ENCODE results near the gene HGF.

HGF gene

GRCh38 chr7:81676813-81677212, 93.0 kb downstream of the HGF start:
- no peak for DNase-seq

DNA sequence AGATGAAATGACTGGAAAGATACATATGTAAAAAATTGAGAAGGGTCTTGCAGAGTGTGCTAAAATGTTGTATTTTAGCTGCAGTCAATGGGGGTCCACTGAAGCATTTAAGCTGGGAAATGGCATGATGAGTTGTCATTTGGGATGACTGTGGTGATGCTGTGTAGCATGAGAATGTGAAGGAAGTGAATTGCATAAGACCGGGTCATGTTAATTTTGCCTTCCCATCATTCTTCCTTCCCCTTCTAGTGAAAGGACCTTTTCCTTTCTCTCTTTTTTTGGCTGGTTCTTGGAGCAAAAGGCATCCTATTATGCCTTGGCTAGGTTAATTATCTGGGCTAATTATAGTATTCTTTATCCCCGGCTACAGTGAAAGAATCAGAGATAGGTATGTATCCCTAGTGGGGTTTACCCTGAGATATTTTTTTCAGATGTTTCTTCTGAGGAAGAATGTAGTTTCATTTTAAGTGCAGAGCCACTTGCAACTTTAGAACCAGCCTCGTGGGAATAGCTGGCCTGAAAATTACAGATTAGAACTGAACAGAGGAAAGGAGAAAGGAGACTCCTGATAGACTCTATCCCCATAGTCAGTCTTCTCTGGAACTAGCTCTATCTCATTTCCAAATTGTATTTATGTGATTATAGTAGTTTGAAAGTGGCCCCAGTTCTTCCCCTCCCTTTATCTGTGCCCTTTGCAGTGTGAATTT, 93.6 kb downstream of the HGF start:
- no peak for DNase-seq

DNA sequence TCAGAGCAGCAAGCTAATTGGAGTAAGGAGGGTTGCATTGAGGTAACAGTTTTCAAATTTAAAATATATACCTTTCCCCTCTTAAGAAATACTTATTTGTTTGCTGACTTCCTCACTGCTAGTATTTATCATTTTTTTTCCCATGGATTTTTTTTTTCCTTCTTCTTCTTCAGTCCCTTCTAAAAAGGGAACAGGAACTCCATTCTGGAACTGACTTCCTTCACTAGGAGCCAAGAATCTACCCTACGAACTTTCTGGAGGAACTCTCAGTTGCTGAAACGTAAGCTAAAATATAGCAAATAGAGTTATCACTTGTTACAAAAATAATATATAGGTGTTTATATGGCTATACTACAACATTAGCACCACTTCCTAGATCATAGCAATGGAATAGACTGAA, 95.4 kb downstream of the HGF start:
- DNase-seq = no peak

DNA sequence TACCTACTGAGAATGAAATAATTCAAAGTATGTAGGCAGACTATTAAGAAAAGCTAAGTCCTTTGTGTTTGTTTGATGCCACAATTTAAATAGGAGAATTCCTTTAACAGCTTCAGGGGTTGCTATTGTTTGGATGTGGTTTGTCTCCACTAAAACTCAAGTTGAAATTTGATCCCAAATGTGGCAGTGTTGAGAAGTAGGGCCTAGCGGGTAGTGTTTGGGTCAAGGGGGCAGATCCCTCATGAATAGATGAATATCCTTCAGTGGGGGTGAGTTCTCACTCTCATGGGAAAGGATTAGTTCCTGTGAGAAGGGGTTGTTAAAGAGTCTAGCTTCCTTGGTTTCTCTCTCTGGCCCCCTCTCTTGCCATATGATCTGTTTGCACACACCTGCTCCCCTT, 97.0 kb downstream of the HGF start:
- no peak for DNase-seq

DNA sequence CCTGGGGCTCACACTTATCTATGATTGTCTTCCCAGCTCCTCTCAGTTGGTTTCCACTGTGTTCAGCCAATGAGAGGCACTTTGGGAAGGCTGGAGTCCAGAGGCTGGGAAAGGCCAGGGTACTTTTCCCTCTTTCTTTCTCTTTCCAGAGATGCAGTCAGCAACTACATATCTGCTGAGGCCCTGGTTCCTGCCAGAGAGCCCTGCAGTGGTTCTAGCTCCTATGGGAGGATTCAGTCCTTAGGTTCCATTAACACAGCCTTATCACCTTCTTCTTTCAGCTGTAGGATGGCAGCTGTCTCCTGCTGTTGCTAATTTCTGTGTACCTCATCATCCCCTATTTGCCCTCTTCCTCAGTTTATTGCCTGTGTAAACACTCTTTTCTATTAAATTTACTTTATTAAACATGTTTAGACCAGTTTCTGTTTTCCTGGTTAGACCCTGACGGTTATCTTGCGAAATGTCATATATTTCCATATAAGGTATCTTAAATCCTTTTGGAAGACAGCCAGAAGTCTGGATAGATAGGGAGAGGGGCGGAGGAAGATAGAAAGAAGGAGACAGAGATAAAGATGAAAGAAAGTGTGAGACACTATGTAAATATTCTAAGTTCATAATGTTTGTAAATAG, 100.3 kb downstream of the HGF start:
- no peak for DNase-seq

DNA sequence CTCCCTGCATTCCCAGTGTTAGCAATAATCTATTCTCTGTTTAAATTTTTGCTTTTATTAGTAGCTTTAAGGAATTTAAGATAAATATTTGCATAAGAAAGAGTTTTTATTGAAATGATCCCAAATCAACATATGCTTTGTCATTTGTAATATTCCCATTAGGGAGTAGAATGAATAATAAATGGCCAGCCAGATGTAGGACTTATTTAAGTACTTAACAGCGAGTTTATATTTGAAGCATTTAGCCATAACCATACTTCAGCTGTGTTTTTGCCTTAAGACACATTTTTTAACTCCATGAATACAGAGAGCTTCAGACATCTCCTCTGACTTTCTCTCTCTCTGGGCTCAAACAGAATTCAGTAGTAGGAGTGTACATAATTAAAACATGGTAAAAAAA, 103.6 kb downstream of the HGF start:
- DNase-seq = no peak

DNA sequence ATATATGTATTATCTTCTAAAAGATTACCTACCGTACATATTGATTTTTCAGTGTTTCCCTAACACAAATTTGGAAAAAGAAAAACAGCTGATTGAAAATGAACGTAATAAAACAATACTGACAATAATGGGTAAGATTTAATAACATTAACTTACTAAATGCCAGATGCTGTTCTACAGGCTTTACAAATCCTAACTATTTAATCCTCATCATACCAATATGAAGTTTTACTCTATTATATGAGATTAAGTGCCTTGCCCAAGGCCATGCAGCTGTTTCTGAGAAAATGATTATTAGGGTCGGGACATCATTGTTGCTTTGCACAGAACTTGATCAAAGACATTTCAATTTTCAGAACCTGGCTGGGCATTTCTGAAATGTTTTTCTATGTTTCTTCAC, 104.6 kb downstream of the HGF start:
- no peak for DNase-seq

DNA sequence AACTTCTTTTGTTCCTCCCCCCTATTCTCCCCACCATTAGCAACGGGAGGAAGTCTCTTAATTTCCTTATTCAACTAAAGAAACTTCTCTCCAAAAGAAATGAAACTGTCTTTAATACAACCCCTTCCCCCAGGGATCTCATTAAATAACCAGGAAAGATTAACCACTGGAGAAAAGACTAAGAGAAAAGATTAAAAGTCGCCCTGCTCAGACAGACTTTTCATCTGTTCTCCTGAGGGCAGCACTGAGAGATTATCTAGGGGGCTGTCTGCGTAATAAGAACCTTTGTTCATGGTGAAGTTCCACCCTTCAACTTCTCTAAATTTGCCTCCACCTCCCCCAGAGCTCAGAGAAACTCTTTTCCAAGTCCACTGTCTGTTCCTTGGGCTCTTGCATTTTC, 105.5 kb downstream of the HGF start:
- no peak for DNase-seq

DNA sequence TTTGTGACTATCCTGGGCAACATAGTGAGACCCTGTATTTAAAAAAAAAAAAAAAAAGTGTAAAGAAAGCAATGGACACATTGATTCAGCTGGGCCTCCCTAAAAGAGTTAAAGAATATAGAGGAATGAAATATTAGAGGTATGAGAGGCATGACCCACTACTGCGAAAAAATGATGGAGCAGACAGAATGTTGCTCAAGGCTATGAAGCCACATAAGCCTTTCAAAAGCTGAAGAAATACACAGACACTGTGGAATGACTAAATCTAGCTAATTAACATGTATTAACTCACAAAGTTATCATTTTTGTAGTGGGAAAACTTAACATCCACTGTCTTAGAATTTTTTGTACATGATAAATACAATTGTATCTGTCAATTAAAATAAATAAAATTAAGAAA, 107.3 kb downstream of the HGF start:
- no peak for DNase-seq

GRCh38 chr7:81659697-81660395, 110.0 kb downstream of the HGF start:
- no peak for DNase-seq

- no peak for DNase-seq
These were observed 112.3 kb downstream of the HGF start for GRCh38 chr7:81657551-81657950.

DNA sequence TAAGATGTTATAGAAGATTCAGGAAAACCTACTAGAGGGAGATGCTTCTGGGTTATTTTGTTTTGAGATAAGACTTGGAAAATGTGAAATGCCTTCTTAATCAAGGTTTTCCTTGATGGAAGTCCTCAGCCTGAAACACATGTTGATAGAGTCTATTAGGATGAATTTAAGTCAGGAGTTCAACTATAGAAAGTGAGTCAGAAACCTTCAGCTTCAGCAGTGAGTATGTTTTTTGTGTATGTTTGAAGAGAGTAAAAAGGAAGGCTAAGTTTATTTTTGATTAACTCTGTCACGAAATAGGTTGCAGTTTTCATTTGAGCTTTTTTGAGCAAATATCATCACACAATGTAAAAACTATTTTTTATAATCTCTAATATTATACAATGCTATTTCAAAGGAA, 114.6 kb downstream of the HGF start:
- DNase-seq = no peak

- DNase-seq = no peak
These were observed 117.6 kb downstream of the HGF start for GRCh38 chr7:81652225-81652624.
